OCI-LY7 (cell line): ENCODE results near the gene TECTB. TPM values are rescaled to one million over a fixed set of nuclear protein-coding genes. Genes with fewer than 3 reads are reported as not detected.

ENCODE experiments used
- BruUV-seq: library from RNA; stranded (reverse); fragments of 400-500 nt; replicated peaks from 2 replicates; lab custom pipeline; 2021; lab: Mats Ljungman, UMichigan
- CTCF ChIA-PET: fragments of 300-600 bp; sonication (Branson Sonifier 250); formaldehyde crosslinking; loops from one replicate; lab custom pipeline; 2022; ENCODE audit warnings: antibody characterized with exemption; ENCODE audit not compliant: unreplicated experiment; lab: Charles Lee
- POLR2A ChIA-PET: fragments of 300-600 bp; sonication (Branson Sonifier 250); formaldehyde crosslinking; loops from one replicate; lab custom pipeline; 2022; ENCODE audit warnings: antibody characterized with exemption; lab: Charles Lee
- DNase-seq: peaks from one replicate; pipeline ENCODE4 v3.0.0-alpha.2; 2015; ENCODE audit warnings: low spot score
- H2AFZ ChIP-seq: fragments of 200-600 bp; sonication (generic), shearing (Covaris generic); 2 replicates; pipeline ENCODE4 v1.6.1; 2014; ENCODE audit warnings: mild to moderate bottlenecking, antibody characterized with exemption, low read length, moderate library complexity
- H3K27ac ChIP-seq: fragments of 200-600 bp; sonication (generic); 2 replicates; pipeline ENCODE4 v1.5.1; 2014; ENCODE audit warnings: mixed run types, low read depth, mild to moderate bottlenecking, moderate library complexity, low read length, inconsistent platforms; ENCODE audit not compliant: poor library complexity, severe bottlenecking
- H3K36me3 ChIP-seq: fragments of 200-600 bp; sonication (generic); 2 replicates; pipeline ENCODE4 v1.6.1; 2014; ENCODE audit warnings: mild to moderate bottlenecking, antibody characterized with exemption, low read length, moderate library complexity, mixed read lengths; ENCODE audit not compliant: insufficient read depth
- H3K4me1 ChIP-seq: fragments of 200-600 bp; sonication (generic); 2 replicates; pipeline ENCODE4 v1.5.1; 2014; ENCODE audit warnings: mild to moderate bottlenecking, low read length; ENCODE audit not compliant: insufficient read depth, poor library complexity, severe bottlenecking
- H3K4me2 ChIP-seq: fragments of 200-600 bp; sonication (generic); 2 replicates; pipeline ENCODE4 v1.6.1; 2014; ENCODE audit warnings: mild to moderate bottlenecking, low read length
- H3K4me3 ChIP-seq: fragments of 200-600 bp; sonication (generic); 2 replicates; pipeline ENCODE4 v1.5.1; 2014; ENCODE audit warnings: mild to moderate bottlenecking, low read depth, low read length; ENCODE audit not compliant: poor library complexity, severe bottlenecking
- H3K79me2 ChIP-seq: fragments of 200-600 bp; sonication (generic); 2 replicates; pipeline ENCODE4 v1.6.1; 2016; ENCODE audit warnings: low read depth, mild to moderate bottlenecking, low read length, moderate library complexity, mixed read lengths; ENCODE audit not compliant: insufficient read depth
- H3K9me2 ChIP-seq: fragments of 200-600 bp; sonication (generic); 2 replicates; pipeline ENCODE4 v1.6.1; 2016; ENCODE audit warnings: mild to moderate bottlenecking, low read length, mixed read lengths; ENCODE audit not compliant: insufficient read depth
- H3K9me3 ChIP-seq: fragments of 200-600 bp; sonication (generic); 2 replicates; pipeline ENCODE4 v1.6.1; 2014; ENCODE audit warnings: mild to moderate bottlenecking, mixed run types, low read length, mixed read lengths
- H4K20me1 ChIP-seq: fragments of 200-600 bp; sonication (generic); 2 replicates; pipeline ENCODE4 v1.6.1; 2014; ENCODE audit warnings: mild to moderate bottlenecking, antibody characterized with exemption, low read length, moderate library complexity, mixed read lengths; ENCODE audit not compliant: insufficient read depth
- CTCF ChIP-seq: fragments of 200-600 bp; sonication (generic); conservative IDR thresholded peaks from 2 replicates; pipeline ENCODE4 v1.5.1; 2014; ENCODE audit warnings: mild to moderate bottlenecking, antibody characterized with exemption, low read length, moderate library complexity, mixed read lengths
- EZH2phosphoT487 ChIP-seq: fragments of 200-600 bp; sonication (generic); IDR thresholded peaks from 2 replicates; pipeline ENCODE4 v1.6.1; 2018; ENCODE audit warnings: low read depth, borderline replicate concordance, mild to moderate bottlenecking, mixed run types, antibody characterized with exemption, low read length, moderate library complexity, mixed read lengths
- intact Hi-C: fragments of 100-400 bp; cut with micrococcal nuclease; formaldehyde crosslinking; loops from one replicate; pipeline ENCODE4 v1.10.0; 2022; ENCODE audit not compliant: unreplicated experiment
- total RNA-seq, 2 experiments: library from RNA; depleted of rRNA in 1 of 2; stranded (reverse); fragments of >200 nt in 1 of 2; shearing (Covaris generic) in 1 of 2; gene quantifications; 2 replicates each; pipeline ENCODE4 v1.2.3, GENCODE V29; 2014 to 2022

The TECTB gene
- total RNA-seq, 2 experiments from 2014 or later = not detected

GRCh38 chr10:112313911-112314310, 30.7 kb downstream of the TECTB start:
- ChIA-PET POLR2A (interaction anchor here (0.6 kb wide), 1 partner anchor 132 kb away, joined by 3 read pairs; no protein-coding TSS in a partner anchor), CTCF (no interaction called here)
- Histone ChIP-seq H3K4me1 (no peaks in the 10 kb centered on the region), H3K27ac (no peak overlapping the region), H2AFZ (no peak overlapping the region), H3K4me3 (no peak overlapping the region), H3K9me3 (no peaks in the 10 kb centered on the region), H3K9me2 (no peaks in the 10 kb centered on the region), H3K4me2 (no peak overlapping the region), H3K36me3 (no peaks in the 10 kb centered on the region), H3K79me2 (no peaks in the 10 kb centered on the region), H4K20me1 (no peaks in the 10 kb centered on the region)
- intact Hi-C loops = loop anchor here (1.0 to 2.0 kb wide), 4 partner anchors 121 to 199 kb away; no protein-coding TSS in a partner anchor
- no peak for DNase-seq
- no TSS peak for BruUV-seq
- TF ChIP-seq CTCF (no peak), EZH2phosphoT487 (no peak)

- H3K4me1 ChIP-seq = no peaks in the 10 kb centered on the region
- BruUV-seq = no TSS peak
- H2AFZ ChIP-seq = no peak overlapping the region
- no peaks in the 10 kb centered on the region for H3K36me3 ChIP-seq
- CTCF ChIA-PET = no interaction called here
- H3K4me2 ChIP-seq = no peak overlapping the region
- no peaks in the 10 kb centered on the region for H4K20me1 ChIP-seq
- H3K9me2 ChIP-seq = no peaks in the 10 kb centered on the region
- no peaks in the 10 kb centered on the region for H3K9me3 ChIP-seq
- POLR2A ChIA-PET = no interaction called here
- H3K27ac ChIP-seq = no peak overlapping the region
- peak; percentile 73 for DNase-seq
- intact Hi-C loops = loop anchor here (1.0 to 2.0 kb wide), 4 partner anchors 120 to 200 kb away; no protein-coding TSS in a partner anchor
- no peak for TF ChIP-seq EZH2phosphoT487
- TF ChIP-seq CTCF = peak; percentile 97
- no peaks in the 10 kb centered on the region for H3K79me2 ChIP-seq
- no peak overlapping the region for H3K4me3 ChIP-seq
These were observed 31.7 kb downstream of the TECTB start for GRCh38 chr10:112314822-112315474.

- no TSS peak for BruUV-seq
- no peaks in the 10 kb centered on the region for H3K79me2 ChIP-seq
- H3K4me2 ChIP-seq = no peak overlapping the region
- TF ChIP-seq CTCF (no peak), EZH2phosphoT487 (no peak)
- DNase-seq = no peak
- no peaks in the 10 kb centered on the region for H3K9me2 ChIP-seq
- H3K4me3 ChIP-seq = no peak overlapping the region
- no peak overlapping the region for H3K27ac ChIP-seq
- intact Hi-C loops = no loop called here
- H3K4me1 ChIP-seq = no peaks in the 10 kb centered on the region
- POLR2A ChIA-PET = interaction anchor here (1.0 kb wide), 1 partner anchor 24 kb away, joined by 3 read pairs; no protein-coding TSS in a partner anchor
- no peaks in the 10 kb centered on the region for H3K9me3 ChIP-seq
- H3K36me3 ChIP-seq = no peaks in the 10 kb centered on the region
- H4K20me1 ChIP-seq = no peaks in the 10 kb centered on the region
- no peak overlapping the region for H2AFZ ChIP-seq
- CTCF ChIA-PET = no interaction called here
These were observed 44.5 kb downstream of the TECTB start for GRCh38 chr10:112327678-112328077.
